Body of pancreas (tissue), 4 donors: ENCODE measurements around the gene FAT2.

Experiments
- CTCF ChIP-seq, 7 experiments: fragments of 450-650 bp in 4 of 7; fragments of 200-600 bp in 3 of 7; sonication (generic) in 3 of 7; IDR thresholded peaks; one replicate each; pipeline ENCODE4 v1.5.1; 2016 to 2019; ENCODE audit warnings: antibody characterized with exemption in 7 of 7
- POLR2A ChIP-seq, 3 donors: fragments of 450-650 bp; IDR thresholded peaks; one replicate each; pipeline ENCODE4 v1.6.1; 2016; ENCODE audit warnings: antibody characterized with exemption in 3 of 3, mild to moderate bottlenecking in 2 of 3

- TF ChIP-seq CTCF (IDR thresholded peaks at IDR 0.05) (no peak), POLR2A (IDR thresholded peaks at IDR 0.05) (no peak)
Measured at GRCh38 chr5:151611127-151611775, 20.1 kb upstream of the FAT2 start.
